Measurements from ENCODE around the gene SRP14. TPM values are rescaled to one million over a fixed set of nuclear protein-coding genes. Genes with fewer than 3 reads are reported as not detected.
"Not testable (repeated sequence)": the region's sequence is repeated elsewhere in the genome, so short reads cannot be mapped to it uniquely, and the experiment has no call there.

The SRP14 gene
- total RNA-seq (2014; rRNA removed; shearing (Covaris generic); ENCODE audit: low replicate concordance), result 175 and 229 TPM in 2 replicates

- in situ Hi-C loops (cut with HindIII; ENCODE audit: low pct_unique_long_range_greater_than_20kb, low sequenced_read_pairs), result loop anchor here (25.0 kb wide), 1 partner anchor 173 kb away; no protein-coding TSS in a partner anchor
- peak; percentile 89 for DNase-seq (ENCODE audit: low read depth)
Observed at GRCh38 chr15:40038638-40039543, at the start of gene SRP14. TSS of gene SRP14 (minus strand) at chr15:40039181. CDS start at chr15:40039116, 65 bp downstream.

DNA sequence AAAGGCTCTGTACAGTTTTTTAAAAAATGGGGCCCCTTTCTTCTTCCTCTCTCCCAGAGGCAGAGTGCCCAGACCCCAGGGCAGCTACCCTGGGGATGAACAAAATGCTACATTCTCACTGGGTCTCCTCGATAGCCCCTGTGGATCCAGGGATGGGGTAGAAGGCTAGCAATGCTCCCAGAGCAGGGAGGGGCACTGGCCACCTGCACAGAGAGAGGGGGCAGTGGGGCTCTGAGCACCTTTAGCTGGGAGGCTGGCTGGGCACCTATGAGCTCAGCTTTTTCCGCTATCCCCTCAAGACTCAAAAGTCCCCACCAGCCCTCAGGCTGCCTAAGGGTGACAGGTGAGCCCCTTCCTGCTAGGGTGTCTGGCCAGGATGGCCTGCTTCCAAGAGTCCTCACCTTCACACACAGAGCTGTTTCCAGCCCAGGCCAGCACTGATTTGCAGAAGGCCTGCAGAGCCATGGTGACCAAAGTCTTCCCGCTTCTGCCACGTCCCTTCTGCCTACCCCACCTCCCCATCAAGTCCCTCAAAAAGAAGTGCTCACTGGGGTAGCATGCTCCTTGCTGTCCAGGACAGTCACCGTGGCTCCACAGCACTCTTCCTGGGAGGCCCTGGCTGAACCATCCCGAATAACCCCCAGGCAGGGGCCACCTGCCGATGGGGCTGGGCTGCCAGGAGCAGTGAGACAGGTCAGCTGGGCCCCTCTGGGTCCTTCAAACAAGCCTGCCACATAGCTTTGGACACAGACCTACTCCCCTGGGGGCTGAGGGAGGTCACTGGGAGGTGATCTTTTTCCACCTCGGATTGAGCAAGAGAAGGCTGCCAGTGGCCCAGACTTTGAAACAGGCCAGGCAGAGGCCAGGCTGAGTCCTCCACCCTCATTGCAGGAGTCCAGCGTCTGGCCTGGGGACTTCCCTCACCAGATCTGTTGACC is 49.3 kb upstream of the SRP14 start:
- no peak for DNase-seq (ENCODE audit: low read depth)
- in situ Hi-C loops (cut with HindIII; ENCODE audit: low pct_unique_long_range_greater_than_20kb, low sequenced_read_pairs), result no loop called here

DNA sequence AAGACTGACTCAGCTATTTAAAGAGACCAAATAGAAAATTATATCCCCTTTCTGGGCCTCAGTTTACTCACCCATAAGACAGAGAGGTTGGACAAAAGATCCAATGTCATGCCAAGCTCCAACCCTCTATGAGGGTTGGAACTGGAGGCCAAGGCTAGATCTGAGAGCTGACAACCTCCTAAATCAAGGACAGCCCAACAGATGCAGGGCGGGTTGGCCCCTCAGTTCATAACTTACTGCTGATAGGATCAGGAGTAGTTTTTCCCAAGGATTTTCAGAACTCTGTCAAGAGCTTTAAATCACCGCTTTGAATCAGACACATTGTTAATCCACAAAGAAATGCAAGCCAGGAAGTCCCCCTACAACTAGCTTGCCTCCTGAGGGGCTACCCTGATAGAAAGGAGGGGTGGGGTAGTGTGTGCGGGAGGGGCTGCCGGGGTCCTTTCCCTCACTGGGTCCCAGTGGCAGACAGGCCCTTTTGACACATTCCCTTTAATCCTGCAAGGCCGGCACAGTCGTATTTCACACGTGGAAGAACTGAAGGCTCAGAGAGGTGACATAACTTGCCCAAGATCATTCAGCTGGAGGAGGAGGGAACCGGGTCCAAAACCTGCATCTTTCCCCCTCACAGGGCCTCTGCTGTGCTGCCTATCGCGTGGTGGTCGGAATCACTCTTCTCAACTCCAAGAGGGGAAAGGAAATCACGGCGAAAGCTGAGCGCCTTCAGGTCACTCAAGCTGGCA is 48.3 kb upstream of the SRP14 start:
- in situ Hi-C loops (cut with HindIII; ENCODE audit: low pct_unique_long_range_greater_than_20kb, low sequenced_read_pairs), result no loop called here
- no peak for DNase-seq (ENCODE audit: low read depth)

GRCh38 chr15:40085266-40085665 is 46.3 kb upstream of the SRP14 start:
- no peak for DNase-seq (ENCODE audit: low read depth)
- in situ Hi-C loops (cut with HindIII; ENCODE audit: low pct_unique_long_range_greater_than_20kb, low sequenced_read_pairs), result no loop called here

GRCh38 chr15:40084650-40085049 is 45.7 kb upstream of the SRP14 start:
- no peak for DNase-seq (ENCODE audit: low read depth)
- in situ Hi-C loops (cut with HindIII; ENCODE audit: low pct_unique_long_range_greater_than_20kb, low sequenced_read_pairs), result no loop called here

DNA sequence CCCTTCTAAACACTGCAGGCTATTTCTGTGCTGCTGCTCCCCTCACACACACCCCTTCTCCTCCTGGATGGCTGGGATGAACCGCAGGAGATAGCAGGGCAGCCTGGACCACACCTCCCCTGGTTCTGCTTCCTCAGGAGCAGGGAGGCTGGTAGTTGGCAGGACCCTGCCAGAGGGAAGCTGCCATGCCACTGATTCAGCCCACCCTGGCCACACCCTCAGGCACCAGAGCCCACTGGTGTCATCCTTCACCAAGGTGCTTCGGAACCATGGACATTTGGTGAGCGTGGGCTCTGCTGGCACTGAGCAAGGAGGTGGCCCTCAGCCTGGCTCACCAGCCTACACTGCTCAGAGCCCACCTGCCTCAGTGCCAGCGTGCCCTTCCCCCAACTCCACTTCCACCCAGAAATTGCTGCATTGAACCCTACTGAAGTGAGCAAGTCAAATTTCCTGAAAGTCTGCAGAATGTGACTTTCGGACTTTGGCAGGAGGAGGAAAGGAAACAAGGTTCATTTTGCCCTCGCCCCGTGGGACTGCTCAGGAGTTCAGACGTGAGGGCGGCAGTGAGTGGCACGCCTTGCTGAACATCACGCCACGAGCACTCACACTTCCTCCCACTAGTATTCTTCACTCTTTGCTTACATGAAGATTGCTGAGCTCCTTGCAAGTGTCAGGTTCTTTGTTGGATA is 43.4 kb upstream of the SRP14 start:
- no peak for DNase-seq (ENCODE audit: low read depth)
- in situ Hi-C loops (cut with HindIII; ENCODE audit: low pct_unique_long_range_greater_than_20kb, low sequenced_read_pairs), result no loop called here

- in situ Hi-C loops (cut with HindIII; ENCODE audit: low pct_unique_long_range_greater_than_20kb, low sequenced_read_pairs), result no loop called here
- DNase-seq (ENCODE audit: low read depth), result no peak
Observed at GRCh38 chr15:40081691-40082194, 42.8 kb upstream of the SRP14 start.

DNA sequence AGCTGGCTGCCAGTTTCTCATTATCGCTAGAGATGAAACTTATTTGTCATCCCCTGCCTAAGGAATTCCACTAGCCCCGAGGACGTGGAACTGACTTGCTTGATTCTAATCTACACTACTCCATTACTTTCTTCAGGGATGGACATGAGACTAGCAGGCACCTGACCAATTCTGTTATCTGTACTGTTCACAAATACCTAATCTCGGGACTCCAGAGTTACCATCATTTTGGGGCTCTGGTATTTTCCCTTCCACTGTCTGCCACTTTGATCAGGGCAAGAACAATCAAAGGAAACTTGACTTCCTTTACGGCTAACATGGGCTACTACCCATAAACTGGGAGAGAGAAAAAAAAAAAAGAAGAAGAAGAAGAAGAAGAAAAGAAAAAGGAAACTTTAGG is 41.9 kb upstream of the SRP14 start:
- in situ Hi-C loops (cut with HindIII; ENCODE audit: low pct_unique_long_range_greater_than_20kb, low sequenced_read_pairs), result no loop called here
- no peak for DNase-seq (ENCODE audit: low read depth)

DNA sequence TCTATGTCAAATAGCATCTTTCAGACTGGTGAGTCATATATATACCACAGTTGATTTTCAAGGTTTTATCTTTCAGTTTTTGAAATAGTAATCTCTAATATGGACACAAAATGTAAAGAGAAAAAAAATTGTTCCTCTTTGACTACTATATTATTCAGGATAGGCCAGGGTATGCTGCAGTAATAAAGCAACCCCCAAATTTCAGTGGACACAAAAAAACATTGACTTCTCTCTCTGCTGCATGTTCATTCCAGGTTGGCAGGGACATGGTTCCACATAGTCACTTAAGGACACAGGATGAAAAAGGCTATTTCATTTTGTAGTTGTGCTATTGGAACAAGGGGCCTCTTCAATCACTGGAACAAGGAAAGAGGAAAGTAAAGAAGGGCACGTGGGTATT is 41.1 kb upstream of the SRP14 start:
- DNase-seq (ENCODE audit: low read depth), result no peak
- in situ Hi-C loops (cut with HindIII; ENCODE audit: low pct_unique_long_range_greater_than_20kb, low sequenced_read_pairs), result no loop called here

- in situ Hi-C loops (cut with HindIII; ENCODE audit: low pct_unique_long_range_greater_than_20kb, low sequenced_read_pairs), result no loop called here
- DNase-seq (ENCODE audit: low read depth), result no peak
Observed at GRCh38 chr15:40079456-40079855, 40.5 kb upstream of the SRP14 start.

- DNase-seq (ENCODE audit: low read depth), result no peak
- in situ Hi-C loops (cut with HindIII; ENCODE audit: low pct_unique_long_range_greater_than_20kb, low sequenced_read_pairs), result no loop called here
Observed at GRCh38 chr15:40075298-40076044, 36.5 kb upstream of the SRP14 start.

DNA sequence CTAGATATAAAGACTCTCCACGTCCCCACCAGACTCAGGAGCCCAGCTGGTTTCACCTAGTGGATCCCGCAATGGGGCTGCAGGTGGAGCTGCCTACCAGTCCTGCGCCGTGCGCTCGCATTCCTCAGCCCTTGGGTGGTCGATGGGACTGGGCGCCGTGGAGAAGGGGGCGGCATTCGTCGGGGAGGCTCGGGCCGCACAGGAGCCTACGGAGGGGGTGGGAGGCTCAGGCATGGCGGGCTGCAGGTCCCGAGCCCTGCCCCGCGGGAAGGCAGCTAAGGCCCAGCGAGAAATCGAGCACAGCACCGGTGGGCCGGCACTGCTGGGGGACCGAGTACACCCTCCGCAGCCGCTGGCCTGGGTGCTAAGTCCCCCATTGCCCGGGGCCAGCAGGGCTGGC is 35.7 kb upstream of the SRP14 start:
- in situ Hi-C loops (cut with HindIII; ENCODE audit: low pct_unique_long_range_greater_than_20kb, low sequenced_read_pairs), result not testable (repeated sequence)

DNA sequence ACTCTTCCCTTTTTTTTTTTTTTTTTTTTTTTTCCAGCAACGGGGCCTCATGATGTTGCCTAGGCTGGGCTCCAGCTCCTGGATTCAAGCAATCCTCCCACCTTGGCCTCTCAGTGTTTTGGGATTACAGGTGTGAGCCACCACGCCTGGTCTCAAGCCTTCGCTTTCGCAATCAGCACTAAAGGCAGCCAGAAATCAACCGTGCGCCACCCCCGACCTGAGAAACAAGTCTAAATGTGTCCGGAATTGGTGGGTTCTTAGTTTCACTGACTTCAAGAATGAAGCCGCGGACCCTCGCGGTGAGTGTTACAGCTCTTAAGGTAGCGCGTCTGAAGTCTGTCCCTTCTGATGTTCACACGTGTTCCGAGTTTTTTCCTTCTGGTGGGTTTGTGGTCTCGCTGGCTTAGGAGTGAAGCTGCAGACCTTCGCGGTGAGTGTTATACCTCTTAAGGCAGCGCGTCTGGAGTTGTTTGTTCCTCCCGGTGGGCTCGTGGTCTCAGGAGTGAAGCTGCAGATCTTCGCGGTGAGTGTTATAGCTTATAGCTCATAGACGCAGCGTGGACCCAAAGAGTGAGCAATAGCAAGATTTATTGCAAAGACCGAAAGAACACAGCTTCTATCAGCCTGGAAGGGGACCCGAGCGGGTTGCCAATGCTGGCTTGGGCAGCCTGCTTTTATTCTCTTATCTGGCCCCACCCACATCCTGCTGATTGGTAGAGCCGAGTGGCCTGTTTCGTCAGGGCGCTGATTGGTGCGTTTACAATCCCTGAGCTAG is 34.9 kb upstream of the SRP14 start:
- DNase-seq (ENCODE audit: low read depth); in situ Hi-C loops (cut with HindIII; ENCODE audit: low pct_unique_long_range_greater_than_20kb, low sequenced_read_pairs): not testable (repeated sequence)

More for the DNA sequence above, 35.7 kb upstream of the SRP14 start:
- DNase-seq (ENCODE audit: low read depth), result not testable (repeated sequence)

DNA sequence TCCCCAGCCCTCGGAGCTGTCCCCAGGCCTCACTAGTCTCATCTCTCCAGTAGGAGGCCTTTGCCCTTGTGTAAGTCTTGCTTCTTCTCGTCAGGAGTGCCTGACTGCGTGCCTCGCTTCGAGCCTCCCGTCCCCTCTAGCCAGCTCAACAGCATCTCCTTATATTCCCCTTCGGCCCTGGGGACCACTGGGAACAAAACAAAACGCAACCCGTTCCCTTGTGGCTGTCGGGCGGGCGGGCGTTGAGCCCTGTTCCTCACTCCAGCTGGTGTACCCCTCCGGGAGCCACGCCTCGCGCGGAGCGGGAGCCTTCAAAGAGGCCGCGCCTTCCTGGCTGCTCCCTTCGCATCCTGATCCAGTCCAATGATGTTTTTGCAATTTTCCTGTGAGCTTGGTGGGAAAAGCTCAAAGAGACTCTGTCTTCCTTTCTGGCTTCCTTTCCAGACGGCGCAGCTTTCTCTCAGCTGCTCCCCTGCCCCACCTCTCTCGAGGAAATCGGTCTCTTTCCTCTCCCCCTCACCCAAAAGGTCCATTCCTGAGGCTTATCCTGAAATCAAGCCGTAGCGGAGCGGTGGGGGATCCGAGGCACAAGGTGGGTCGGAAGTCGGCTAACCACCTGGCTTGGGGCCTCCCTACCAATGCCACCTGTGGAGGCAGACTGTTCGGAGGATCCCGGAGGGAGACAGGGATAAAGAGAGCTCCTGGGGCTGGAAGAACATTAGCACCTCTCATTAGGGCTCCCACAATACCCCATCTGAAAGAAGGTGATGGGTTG is 33.4 kb upstream of the SRP14 start:
- DNase-seq (ENCODE audit: low read depth), result no peak
- in situ Hi-C loops (cut with HindIII; ENCODE audit: low pct_unique_long_range_greater_than_20kb, low sequenced_read_pairs), result no loop called here

GRCh38 chr15:40070608-40071218 is 31.7 kb upstream of the SRP14 start:
- no peak for DNase-seq (ENCODE audit: low read depth)
- in situ Hi-C loops (cut with HindIII; ENCODE audit: low pct_unique_long_range_greater_than_20kb, low sequenced_read_pairs), result no loop called here

All from Caki2 (cell line).